Heart right ventricle (tissue), 16 donors: ENCODE data around the gene GLI1. TPM values are rescaled to one million over a fixed set of nuclear protein-coding genes. Genes with fewer than 3 reads are reported as not detected.
A peak's percentile ranks its signal among the peaks of the same experiment; 100 is the strongest.

Experiments
- ATAC-seq, 8 donors: fragments of 200-7000 bp; cut with Tn5 transposase; one replicate each; pipeline ENCODE4 v1.9.1; 2020; ENCODE audit warnings: mild to moderate bottlenecking in 8 of 8, moderate library complexity in 8 of 8, moderate number of reproducible peaks in 1 of 8
- DNase-seq, 2 donors: peaks; one replicate each; pipeline ENCODE4 v3.0.0-alpha.2; 2020
- H3K27ac ChIP-seq, 10 donors: fragments of 200-600 bp; sonication (generic) in 2 of 10; one replicate each; pipeline versions ENCODE4 v1.5.0 to v1.8.0; 2020 to 2022; ENCODE audit warnings: mild to moderate bottlenecking in 3 of 10
- H3K27me3 ChIP-seq, 7 donors: fragments of 200-600 bp; one replicate each; pipeline ENCODE4 v1.8.0; 2021 to 2022; ENCODE audit warnings: mild to moderate bottlenecking in 2 of 7
- H3K36me3 ChIP-seq, 9 donors: fragments of 200-600 bp; sonication (generic) in 1 of 9; one replicate each; pipeline versions ENCODE4 v1.5.0 to v1.8.0; 2020 to 2022; ENCODE audit warnings: mild to moderate bottlenecking in 2 of 9
- H3K4me1 ChIP-seq, 9 donors: fragments of 200-600 bp; sonication (generic) in 1 of 9; one replicate each; pipeline versions ENCODE4 v1.5.0 to v1.8.0; 2020 to 2022; ENCODE audit warnings: mild to moderate bottlenecking in 4 of 9
- H3K4me3 ChIP-seq, 10 donors: fragments of 200-600 bp; sonication (generic) in 2 of 10; one replicate each; pipeline versions ENCODE4 v1.5.0 to v1.8.0; 2020 to 2022; ENCODE audit warnings: mild to moderate bottlenecking in 7 of 10, moderate library complexity in 2 of 10
- H3K9me3 ChIP-seq, 11 donors: fragments of 200-600 bp in 10 of 11; sonication (generic) in 2 of 11; one replicate each; pipeline versions ENCODE4 v1.5.0 to v1.8.0; 2013 to 2022; ENCODE audit warnings: mild to moderate bottlenecking in 2 of 11, control low read depth in 1 of 11, moderate library complexity in 1 of 11
- CTCF ChIP-seq, 9 donors: fragments of 200-600 bp; sonication (generic) in 2 of 9; IDR thresholded peaks; one replicate each; pipeline versions ENCODE4 v1.5.0 to v1.8.0; 2021 to 2022; ENCODE audit warnings: antibody characterized with exemption in 9 of 9, mild to moderate bottlenecking in 5 of 9, moderate library complexity in 1 of 9
- WGBS, 2 donors: extraction: QIAGEN DNeasy Blood & Tissue Kit; methylation state at CpG; one replicate each; pipeline ENCODE4 v1.1.7; 2013; ENCODE audit warnings: inconsistent platforms in 1 of 2; 5-methylcytosine and 5-hydroxymethylcytosine counted together
- intact Hi-C, 10 donors: fragments of 100-400 bp; cut with DNase I; formaldehyde crosslinking; loops; one replicate each; pipeline versions ENCODE4 v1.11.1 to v1.14.2; 2022
- polyA plus RNA-seq, 2 donors: library from polyadenylated mRNA; stranded (reverse); fragments of 200-250 nt; gene quantifications; one replicate each; pipeline ENCODE4 v1.2.3, GENCODE V29; 2013
- total RNA-seq, 10 donors: library from RNA; stranded (reverse); fragmentation: NEBNext Ultra II Directional in 3 of 10; extraction: Animal tissue kit (Norgen Biotek cat#: 25700) in 3 of 10; gene quantifications; one replicate each; pipeline versions ENCODE4 v1.2.1 to v1.2.4, GENCODE V29; 2021 to 2023
- donor health status: Arrhythmogenic right ventricular cardiomyopathy.
- donor health status: ischemic (EF 13 %, LVEDD 7.1; RV severe dilation, severe dysfunction).
- donor health status: healthy with polysubstance abuse.
- donor health status: DM: no; HTN: yes; CAD: no.
- donor health status: DM: no; HTN: no; CAD: no.
- donor health status: ischemic (EF 25% LVEDD 6.9; RV normal size, moderate dysfunction).
- donor health status: ischemic (EF 25% LVEDD 5.7; RV mildly dilated, moderate dysfunction).
- donor health status: healthy.
- donor health status: DM: yes; HTN: yes; CAD: no.
- donor health status: Ischemic cardiomyopathy.
- donor health status: ischemic (EF 35%, LVEDD 5.7; RV mildly dilated, moderate dysfunction).
- donor health status: nonischemic (EF 11% LVEDD 7.7; RV severe dilation, severe dysfunction).
- donor health status: DM: yes; HTN: yes; CAD: no.
- donor health status: PGD.
- donor health status: ischemic (EF 29% LVEDD 5.4; RV normal size, mild dysfunction).
- donor health status: nonischemic (EF 23%, LVEDD 6.1; RV moderate dilation, normal function).

GLI1 gene
- total and polyA plus RNA-seq, 12 donors: 0.12 to 1.2 (median 0.59) TPM

DNA sequence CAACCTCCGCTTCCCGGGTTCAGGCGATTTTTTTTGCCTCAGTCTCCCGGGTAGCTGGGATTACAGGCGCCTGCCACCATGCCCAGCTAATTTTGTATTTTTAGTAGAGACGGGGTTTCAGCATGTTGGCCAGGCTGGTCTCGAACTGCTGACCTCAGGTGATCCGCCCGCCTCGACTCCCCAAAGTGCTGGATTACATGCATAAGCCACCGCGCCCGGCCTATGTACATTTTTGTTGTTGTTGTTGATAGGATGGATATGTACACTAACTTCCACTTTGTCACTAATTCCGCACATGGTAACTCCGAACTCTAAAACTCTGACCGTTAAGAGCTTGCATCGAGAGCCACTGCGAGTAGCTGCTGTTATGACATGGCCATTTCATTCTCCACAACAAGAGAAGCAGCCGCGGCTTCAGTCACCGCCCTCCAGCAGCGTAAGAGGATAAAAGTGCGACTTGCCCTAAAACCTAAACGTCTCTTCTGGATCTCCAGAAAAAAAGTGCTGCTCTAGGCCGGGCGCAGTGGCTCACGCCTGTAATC is 27.5 kb downstream of the GLI1 start:
- no peak for TF ChIP-seq CTCF (IDR thresholded peaks at IDR 0.05)
- peaks cover 9 to 21% (median 13%) of the 10 kb centered on the region in 9 donors for H3K4me1 ChIP-seq
- H3K27ac ChIP-seq: peak overlapping the region in 8 of 10 donors; percentile 9 to 90 (median 70)
- ATAC-seq (no peak), DNase-seq (no peak)
- 91 to 93% methylated on average over 27 of the region's 27 CpGs for WGBS, 2 donors
- H3K36me3 ChIP-seq: peaks cover 0 to 33% (median 23%) of the 10 kb centered on the region in 9 donors
- H3K27me3 ChIP-seq: no peaks in the 10 kb centered on the region
- no peaks in the 10 kb centered on the region for H3K9me3 ChIP-seq
- peak overlapping the region in 9 of 10 donors; percentile 67 to 96 (median 86) for H3K4me3 ChIP-seq
- intact Hi-C loops: loop anchor here in 1 of 10 donors (1.0 kb wide), 1 partner anchor 33 kb away; the partner anchor contains the start of gene DDIT3

GRCh38 chr12:57487597-57488401 is 28.2 kb downstream of the GLI1 start, which contains the start of gene MARS1:
TSS of gene MARS1 (plus strand) at chr12:57488068. CDS start at chr12:57488091, 23 bp downstream.
- H3K4me3 ChIP-seq: peak within 1 kb of the TSS; percentile 67 to 96 (median 84)
- H3K9me3 ChIP-seq: no peaks in the 10 kb centered on the region
- peak in 2 of 9 donors; percentile 11 to 26 for TF ChIP-seq CTCF (IDR thresholded peaks at IDR 0.05)
- peak within 1 kb of the TSS in 9 of 10 donors; percentile 36 to 90 (median 73) for H3K27ac ChIP-seq
- ATAC-seq: peak; percentile 95 to 99 (median 99)
- H3K27me3 ChIP-seq: no peaks in the 10 kb centered on the region
- WGBS, 2 donors: 8 to 10% methylated on average over 47 of the region's 47 CpGs
- H3K36me3 ChIP-seq: peaks cover 0 to 38% (median 23%) of the 10 kb centered on the region in 9 donors
- peak; percentile 90 to 95 for DNase-seq
- intact Hi-C loops: loop anchor here in 2 of 10 donors (1.0 to 2.0 kb wide), 2 partner anchors 27 to 33 kb away; partner anchors contain the start of gene DDIT3 (in 1 of the 2)
- peaks cover 9 to 21% (median 13%) of the 10 kb centered on the region in 9 donors for H3K4me1 ChIP-seq

DNA sequence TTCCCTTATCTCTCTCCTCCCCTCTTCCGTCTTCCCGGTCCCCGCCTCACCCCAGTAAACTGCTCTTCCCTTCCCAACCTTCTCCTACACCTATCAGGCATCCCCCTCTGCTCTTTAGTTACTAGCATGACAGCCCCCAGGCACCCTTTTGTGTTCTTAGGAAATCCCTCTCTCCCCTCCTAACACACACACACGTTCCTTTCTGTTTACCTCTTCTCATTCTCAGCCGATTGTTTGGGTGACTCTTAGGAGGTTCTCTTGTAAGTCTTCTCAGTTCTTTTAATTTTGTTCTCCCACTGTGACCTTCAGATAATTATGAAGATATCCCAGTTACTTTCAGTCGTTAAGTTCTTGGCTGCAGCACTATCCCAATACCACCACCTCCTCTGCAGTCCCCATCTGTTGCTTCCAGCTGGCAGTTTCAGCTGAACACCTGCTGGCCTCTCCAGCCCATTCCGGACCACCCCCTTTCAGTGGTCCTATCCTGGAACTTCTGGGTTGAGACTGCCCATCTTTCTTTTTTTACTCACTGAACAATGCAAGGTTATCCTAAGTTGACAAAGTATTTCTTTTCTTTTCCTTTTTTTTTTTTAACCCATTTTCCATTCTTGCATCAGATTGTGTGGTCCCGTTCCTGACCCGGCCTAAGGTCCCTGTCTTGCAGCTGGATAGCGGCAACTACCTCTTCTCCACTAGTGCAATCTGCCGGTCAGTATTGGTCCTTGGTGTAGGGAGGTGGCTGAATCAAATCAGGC is 29.0 kb downstream of the GLI1 start:
- H3K27ac ChIP-seq: peak overlapping the region in 9 of 10 donors; percentile 23 to 90 (median 73)
- no peak for TF ChIP-seq CTCF (IDR thresholded peaks at IDR 0.05)
- peaks cover 0 to 41% (median 23%) of the 10 kb centered on the region in 9 donors for H3K36me3 ChIP-seq
- H3K4me1 ChIP-seq: peaks cover 9 to 21% (median 13%) of the 10 kb centered on the region in 9 donors
- peak in 3 of 8 donors; percentile 1 to 23 (median 21) for ATAC-seq
- intact Hi-C loops: loop anchor here in 1 of 10 donors (2.0 kb wide), 1 partner anchor 26 kb away; no protein-coding TSS in a partner anchor
- no peaks in the 10 kb centered on the region for H3K27me3 ChIP-seq
- 32 to 38% methylated on average over 11 of the region's 11 CpGs for WGBS, 2 donors
- DNase-seq: no peak
- peak overlapping the region; percentile 67 to 96 (median 84) for H3K4me3 ChIP-seq
- no peaks in the 10 kb centered on the region for H3K9me3 ChIP-seq
